PC-3 (cell line): Measurements from ENCODE around the gene ASXL1.

Experiments
- CTCF ChIP-seq: fragments of 300-600 bp; sonication (generic); conservative IDR thresholded peaks from 2 replicates; pipeline ENCODE4 v1.5.1; 2017; ENCODE audit warnings: antibody characterized with exemption, low read depth, mild to moderate bottlenecking, low read length
- EZH2 ChIP-seq: fragments of 300-600 bp; sonication (generic); IDR thresholded peaks from one replicate; pipeline ENCODE4 v1.6.1; 2017; ENCODE audit warnings: antibody characterized with exemption, mild to moderate bottlenecking, low read length; ENCODE audit not compliant: unreplicated experiment

DNA sequence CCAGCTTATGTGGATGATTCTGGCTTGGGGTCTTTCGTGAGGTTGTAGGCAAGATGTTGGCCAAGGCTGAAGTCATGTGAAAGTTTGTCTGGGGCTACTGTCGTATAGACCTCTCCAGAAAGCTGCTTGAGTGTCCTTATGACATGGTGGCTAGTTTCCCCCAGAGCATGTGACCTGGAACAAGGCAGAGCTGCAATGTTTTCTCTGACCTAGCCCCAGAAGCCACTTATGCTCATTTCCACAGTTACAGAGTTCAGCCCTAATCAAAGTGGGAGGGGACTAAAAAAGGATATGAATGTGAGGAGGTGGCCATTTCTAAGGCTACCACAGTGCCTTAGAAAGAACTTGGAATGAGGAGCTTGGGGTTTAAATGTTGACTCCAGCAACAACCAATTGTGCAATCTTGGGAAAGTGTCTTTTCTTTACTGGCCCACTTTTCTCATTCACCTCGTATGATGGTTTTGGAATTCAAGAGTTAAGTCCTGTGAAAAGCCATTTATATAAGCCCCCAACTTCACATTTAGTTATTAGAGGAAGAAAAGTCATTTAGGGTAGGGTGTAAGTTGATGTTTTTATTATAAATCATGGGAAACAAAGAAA is 5.9 kb upstream of the ASXL1 start:
- TF ChIP-seq EZH2 (no peak), CTCF (no peak)
